Gastroesophageal sphincter (tissue), 4 donors: ENCODE measurements around the gene C4orf50. TPM values are rescaled to one million over a fixed set of nuclear protein-coding genes. Genes with fewer than 3 reads are reported as not detected.

ENCODE experiments used
- ATAC-seq: fragments of 150-250 bp; one replicate; pipeline ENCODE4 v1.9.1; 2016; ENCODE audit warnings: mild to moderate bottlenecking, moderate library complexity
- H3K27ac ChIP-seq, 4 donors: fragments of 200-600 bp; sonication (generic) in 3 of 4; 1 replicate in 3 of 4; 2 replicates in 1 of 4; pipeline ENCODE4 v1.5.1; 2016 to 2019
- H3K27me3 ChIP-seq: fragments of 200-600 bp; sonication (generic); one replicate; pipeline ENCODE4 v1.5.1; 2019
- H3K36me3 ChIP-seq, 2 donors: fragments of 200-600 bp; sonication (generic); one replicate each; pipeline ENCODE4 v1.5.1; 2019; ENCODE audit warnings: control low read depth in 1 of 2
- H3K4me1 ChIP-seq, 3 donors: fragments of 200-600 bp; sonication (generic); 1 replicate in 2 of 3; 2 replicates in 1 of 3; pipeline ENCODE4 v1.5.1; 2016 to 2019; ENCODE audit warnings: control low read depth in 2 of 3
- H3K4me3 ChIP-seq, 2 donors: fragments of 200-600 bp; sonication (generic); one replicate each; pipeline ENCODE4 v1.5.1; 2019; ENCODE audit warnings: mild to moderate bottlenecking in 1 of 2, moderate library complexity in 1 of 2
- H3K9me3 ChIP-seq, 3 donors: fragments of 200-600 bp; sonication (generic); one replicate each; pipeline ENCODE4 v1.5.1; 2017 to 2019; ENCODE audit warnings: control low read depth in 2 of 3
- EP300 ChIP-seq: sonication (generic); formaldehyde crosslinking; IDR thresholded peaks from one replicate; pipeline ENCODE4 v1.6.1; 2017; ENCODE audit warnings: antibody characterized with exemption, mild to moderate bottlenecking
- POLR2A ChIP-seq, 2 donors: fragments of 450-650 bp; IDR thresholded peaks; one replicate each; pipeline ENCODE4 v1.6.1; 2017; ENCODE audit warnings: antibody characterized with exemption in 2 of 2, mild to moderate bottlenecking in 2 of 2, moderate library complexity in 1 of 2
- POLR2AphosphoS5 ChIP-seq: sonication (generic); formaldehyde crosslinking; IDR thresholded peaks from one replicate; pipeline ENCODE4 v1.6.1; 2017; ENCODE audit warnings: antibody characterized with exemption
- WGBS, 2 donors: methylation state at CpG; one replicate each; pipeline ENCODE4 v1.1.5; 2018; ENCODE audit warnings: low coverage in 1 of 2; 5-methylcytosine and 5-hydroxymethylcytosine counted together
- total RNA-seq, 4 donors: library from RNA; depleted of rRNA; stranded (reverse); fragments of >200 nt; gene quantifications; one replicate each; pipeline ENCODE4 v1.1.0, GENCODE V29; 2016
- TF ChIP-seq, protein P1 (sequence below), 4 experiments: fragments of 200-600 bp in 2 of 4; fragments of 450-650 bp in 2 of 4; sonication (generic) in 1 of 4; IDR thresholded peaks; one replicate each; pipeline ENCODE4 v1.5.1; 2017 to 2019; ENCODE audit warnings: antibody characterized with exemption in 4 of 4, mild to moderate bottlenecking in 2 of 4, moderate library complexity in 2 of 4

C4orf50 gene
- total RNA-seq, 4 donors from 2014 or later: under 0.01 to 0.25 (median 0.12) TPM

DNA sequence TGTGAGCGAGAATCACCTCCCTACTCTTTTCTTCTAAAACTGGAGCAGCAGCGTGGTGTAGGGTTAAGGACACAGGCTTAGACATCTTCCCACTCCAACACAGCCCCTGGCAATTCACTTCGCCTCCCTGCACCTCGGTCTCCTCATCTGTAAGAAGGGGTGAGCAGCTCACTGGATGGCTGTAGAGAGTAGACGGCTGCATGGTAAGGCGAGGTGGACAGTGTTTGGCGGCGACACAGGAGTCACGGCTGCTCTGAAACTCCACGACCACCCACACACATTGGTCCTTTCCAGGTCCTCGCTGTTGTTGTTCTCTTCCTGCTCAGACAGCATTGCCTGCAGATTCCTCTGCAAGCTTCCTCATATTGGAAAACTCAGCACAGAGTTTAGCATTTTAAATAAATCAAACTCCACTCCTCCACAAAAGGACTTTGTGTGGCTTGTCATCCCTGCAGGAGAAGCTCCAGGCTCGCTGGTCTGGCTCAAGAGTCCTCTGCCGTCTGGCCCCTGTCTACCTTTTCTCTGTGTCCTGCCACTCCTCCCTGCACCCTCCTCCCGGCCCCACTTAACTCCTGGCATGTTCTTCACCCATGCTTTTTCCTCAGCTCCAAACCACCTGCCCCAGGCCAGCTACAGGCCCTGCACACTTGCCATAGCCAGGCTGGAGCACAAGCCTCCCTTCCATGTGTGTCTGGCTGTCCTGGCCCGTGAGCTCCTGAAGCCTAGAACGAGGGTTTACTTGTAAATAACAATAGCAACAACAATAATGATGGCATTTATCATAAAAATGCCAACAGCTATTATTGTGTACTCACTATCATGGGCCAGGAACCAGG, 84.0 kb downstream of the C4orf50 start:
- Histone ChIP-seq H3K36me3 (no peaks in the 10 kb centered on the region), H3K27ac (no peak overlapping the region), H3K4me3 (no peak overlapping the region), H3K27me3 (peaks cover 59% of the 10 kb centered on the region), H3K9me3 (no peaks in the 10 kb centered on the region), H3K4me1 (no peaks in the 10 kb centered on the region)
- ATAC-seq: no peak
- TF ChIP-seq POLR2A (IDR thresholded peaks at IDR 0.05) (no peak), EP300 (no peak), POLR2AphosphoS5 (no peak)
- TF ChIP-seq, protein P1, sequence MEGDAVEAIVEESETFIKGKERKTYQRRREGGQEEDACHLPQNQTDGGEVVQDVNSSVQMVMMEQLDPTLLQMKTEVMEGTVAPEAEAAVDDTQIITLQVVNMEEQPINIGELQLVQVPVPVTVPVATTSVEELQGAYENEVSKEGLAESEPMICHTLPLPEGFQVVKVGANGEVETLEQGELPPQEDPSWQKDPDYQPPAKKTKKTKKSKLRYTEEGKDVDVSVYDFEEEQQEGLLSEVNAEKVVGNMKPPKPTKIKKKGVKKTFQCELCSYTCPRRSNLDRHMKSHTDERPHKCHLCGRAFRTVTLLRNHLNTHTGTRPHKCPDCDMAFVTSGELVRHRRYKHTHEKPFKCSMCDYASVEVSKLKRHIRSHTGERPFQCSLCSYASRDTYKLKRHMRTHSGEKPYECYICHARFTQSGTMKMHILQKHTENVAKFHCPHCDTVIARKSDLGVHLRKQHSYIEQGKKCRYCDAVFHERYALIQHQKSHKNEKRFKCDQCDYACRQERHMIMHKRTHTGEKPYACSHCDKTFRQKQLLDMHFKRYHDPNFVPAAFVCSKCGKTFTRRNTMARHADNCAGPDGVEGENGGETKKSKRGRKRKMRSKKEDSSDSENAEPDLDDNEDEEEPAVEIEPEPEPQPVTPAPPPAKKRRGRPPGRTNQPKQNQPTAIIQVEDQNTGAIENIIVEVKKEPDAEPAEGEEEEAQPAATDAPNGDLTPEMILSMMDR (IDR thresholded peaks at IDR 0.05): no peak
- WGBS, 2 donors: 48 to 50% methylated on average over 7 to 16 of the region's 16 CpGs

DNA sequence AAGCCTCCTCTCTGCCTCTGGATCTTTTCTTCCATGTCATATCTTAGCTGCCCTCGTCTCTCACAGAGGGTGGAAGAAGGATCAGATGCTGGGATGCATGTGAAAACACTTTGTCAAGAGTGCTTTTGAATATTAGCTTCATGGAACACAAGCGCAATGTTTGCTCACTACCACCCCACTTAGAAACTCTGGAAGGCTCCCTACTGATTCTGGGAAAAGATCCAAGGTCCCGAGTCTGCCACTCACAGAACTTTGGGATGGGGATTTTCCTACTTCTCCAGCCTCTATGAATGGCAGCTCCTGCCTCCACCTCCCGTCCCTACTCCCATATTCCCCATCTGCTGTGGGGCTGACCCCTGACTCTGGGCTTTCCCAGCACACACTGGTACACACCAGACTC, 85.1 kb downstream of the C4orf50 start:
- Histone ChIP-seq H3K27ac (no peak overlapping the region), H3K4me3 (no peak overlapping the region), H3K27me3 (peaks cover 59% of the 10 kb centered on the region), H3K4me1 (no peaks in the 10 kb centered on the region), H3K9me3 (no peaks in the 10 kb centered on the region), H3K36me3 (no peaks in the 10 kb centered on the region)
- TF ChIP-seq EP300 (no peak), POLR2AphosphoS5 (no peak), POLR2A (IDR thresholded peaks at IDR 0.05) (no peak)
- TF ChIP-seq, protein P1 (IDR thresholded peaks at IDR 0.05): no peak
- ATAC-seq: no peak
- 20 to 56% methylated on average over 3 to 4 of the region's 4 CpGs for WGBS, 2 donors

- peaks cover 63% of the 10 kb centered on the region for H3K27me3 ChIP-seq
Observed at GRCh38 chr4:5932035-5932568, 86.1 kb downstream of the C4orf50 start.

DNA sequence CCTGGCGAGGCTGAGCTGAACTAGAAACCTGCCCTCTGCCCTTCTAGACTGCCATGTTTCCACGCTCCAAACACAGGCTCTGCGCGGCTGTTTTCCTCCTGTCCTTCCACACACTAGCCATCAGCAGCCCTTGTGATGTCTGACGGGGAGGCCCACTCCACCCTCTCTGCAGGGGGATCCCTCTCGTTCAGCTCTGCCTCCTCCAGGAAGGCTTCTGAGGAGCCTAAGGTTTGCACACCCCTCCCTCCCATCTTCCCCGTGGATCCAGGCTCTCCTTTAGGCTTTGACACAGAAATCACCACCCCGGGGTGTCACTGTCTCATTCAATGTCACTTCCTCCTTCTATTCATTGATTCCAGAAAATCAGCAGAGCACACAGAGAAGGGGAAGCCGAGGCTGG, 86.7 kb downstream of the C4orf50 start:
- WGBS, 2 donors: 39 to 53% methylated on average over 2 to 7 of the region's 9 CpGs
- ATAC-seq: no peak
- Histone ChIP-seq H3K9me3 (no peaks in the 10 kb centered on the region), H3K27ac (no peak overlapping the region), H3K4me3 (no peak overlapping the region), H3K27me3 (peaks cover 68% of the 10 kb centered on the region), H3K36me3 (no peaks in the 10 kb centered on the region), H3K4me1 (no peaks in the 10 kb centered on the region)
- no peak for TF ChIP-seq POLR2AphosphoS5

More at GRCh38 chr4:5932035-5932568, 86.1 kb downstream of the C4orf50 start:
- H3K4me1 ChIP-seq: no peaks in the 10 kb centered on the region
- H3K27ac ChIP-seq: no peak overlapping the region
- H3K4me3 ChIP-seq: no peak overlapping the region
- H3K36me3 ChIP-seq: no peaks in the 10 kb centered on the region
- WGBS, 2 donors: 71 to 84% methylated on average over 5 to 7 of the region's 12 CpGs
- H3K9me3 ChIP-seq: no peaks in the 10 kb centered on the region
- no peak for ATAC-seq
- TF ChIP-seq EP300: no peak
- TF ChIP-seq, protein P1 (IDR thresholded peaks at IDR 0.05): no peak
- TF ChIP-seq POLR2AphosphoS5: no peak
- TF ChIP-seq POLR2A (IDR thresholded peaks at IDR 0.05): no peak

GRCh38 chr4:5930876-5931275, 87.4 kb downstream of the C4orf50 start:
- no peaks in the 10 kb centered on the region for H3K9me3 ChIP-seq
- peaks cover 75% of the 10 kb centered on the region for H3K27me3 ChIP-seq
- 30 to 58% methylated on average over 4 to 7 of the region's 7 CpGs for WGBS, 2 donors
- H3K4me1 ChIP-seq: no peaks in the 10 kb centered on the region
- no peak for TF ChIP-seq EP300
- TF ChIP-seq POLR2AphosphoS5: no peak
- TF ChIP-seq POLR2A (IDR thresholded peaks at IDR 0.05): no peak
- TF ChIP-seq, protein P1 (IDR thresholded peaks at IDR 0.05): no peak
- H3K27ac ChIP-seq: no peak overlapping the region
- no peaks in the 10 kb centered on the region for H3K36me3 ChIP-seq
- ATAC-seq: no peak
- no peak overlapping the region for H3K4me3 ChIP-seq
